HG03066 (cell line): ENCODE data around the gene CFAP46.
"Not testable (repeated sequence)": the region's sequence is repeated elsewhere in the genome, so short reads cannot be mapped to it uniquely, and the experiment has no call there.

Source experiments
- ATAC-seq: cut with Tn5 transposase; IDR thresholded peaks from one replicate; pipeline ENCODE4 v1.9.1; 2021; ENCODE audit warnings: low read depth; ENCODE audit not compliant: unreplicated experiment

CFAP46 gene

GRCh38 chr10:132904814-132905649 is 37.3 kb downstream of the CFAP46 start:
- no peak for ATAC-seq

DNA sequence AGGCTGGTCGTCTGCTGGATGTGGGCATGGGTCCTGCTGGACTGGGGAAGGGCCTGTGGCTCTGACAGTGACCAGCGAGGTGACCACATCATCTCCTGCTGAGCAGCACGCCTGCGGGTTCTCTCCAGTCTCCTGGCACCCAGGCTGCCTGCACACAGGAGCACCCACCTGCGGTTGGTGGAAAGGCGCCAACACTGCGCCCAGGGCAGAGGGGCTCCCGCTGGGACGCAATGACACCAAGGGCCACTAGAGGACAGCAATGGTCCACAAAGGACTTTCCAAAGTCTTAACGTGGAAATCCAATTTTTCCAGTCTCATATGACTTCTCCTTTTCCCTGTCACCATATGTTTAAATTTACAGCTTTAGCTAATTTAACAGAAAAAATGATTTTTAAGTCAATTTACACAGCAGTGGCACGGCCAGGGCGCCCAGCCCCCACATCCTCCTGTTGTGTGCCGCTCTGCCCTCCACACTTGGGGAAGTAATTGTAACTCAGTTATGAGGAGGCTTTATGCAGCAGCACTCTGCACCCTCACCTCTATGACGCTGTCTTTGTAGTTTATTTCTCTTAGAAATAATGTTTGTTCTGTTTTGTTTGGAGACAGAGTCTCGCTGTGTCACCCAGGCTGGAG is 38.1 kb downstream of the CFAP46 start:
- no peak for ATAC-seq

DNA sequence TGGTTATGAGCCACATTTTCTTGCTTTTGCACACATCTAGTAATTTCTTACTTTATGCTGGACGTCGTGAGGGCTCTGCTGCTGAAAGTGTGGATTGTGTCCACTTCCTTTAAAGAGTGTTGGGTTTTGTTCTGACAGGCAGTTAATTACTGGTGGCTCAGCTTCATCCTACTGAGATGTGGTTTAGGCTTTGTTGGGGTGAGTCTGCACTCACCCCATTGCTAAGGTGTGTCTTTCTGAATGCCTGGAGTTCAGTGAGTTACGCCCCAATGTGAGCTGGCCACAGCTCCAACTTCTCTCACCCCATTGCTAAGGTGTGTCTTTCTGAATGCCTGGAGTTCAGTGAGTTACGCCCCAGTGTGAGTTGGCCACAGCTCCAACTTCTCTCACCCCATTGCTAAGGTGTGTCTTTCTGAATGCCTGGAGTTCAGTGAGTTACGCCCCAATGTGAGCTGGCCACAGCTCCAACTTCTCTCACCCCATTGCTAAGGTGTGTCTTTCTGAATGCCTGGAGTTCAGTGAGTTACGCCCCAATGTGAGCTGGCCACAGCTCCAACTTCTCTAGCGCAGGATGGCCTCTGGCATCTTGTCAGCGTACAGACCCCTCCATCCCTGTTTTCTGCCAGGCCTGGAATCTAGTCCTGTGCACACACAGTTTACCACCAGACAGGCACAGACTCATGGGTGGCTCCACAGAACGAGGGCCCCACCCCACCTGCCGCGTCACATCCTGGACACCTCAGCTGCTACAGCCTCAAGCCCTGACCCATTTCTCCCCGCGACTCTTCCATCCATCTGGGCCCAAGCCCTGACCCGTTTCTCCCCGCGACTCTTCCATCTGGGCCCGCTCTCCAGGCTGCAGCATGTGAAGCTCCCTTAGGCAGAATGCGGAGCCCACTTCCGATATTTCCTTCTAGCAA is 39.5 kb downstream of the CFAP46 start:
- ATAC-seq = not testable (repeated sequence)

- no peak for ATAC-seq
Measured at GRCh38 chr10:132901351-132901750, 41.0 kb downstream of the CFAP46 start.

- ATAC-seq = no peak
Measured at GRCh38 chr10:132900211-132900756, 42.1 kb downstream of the CFAP46 start.

DNA sequence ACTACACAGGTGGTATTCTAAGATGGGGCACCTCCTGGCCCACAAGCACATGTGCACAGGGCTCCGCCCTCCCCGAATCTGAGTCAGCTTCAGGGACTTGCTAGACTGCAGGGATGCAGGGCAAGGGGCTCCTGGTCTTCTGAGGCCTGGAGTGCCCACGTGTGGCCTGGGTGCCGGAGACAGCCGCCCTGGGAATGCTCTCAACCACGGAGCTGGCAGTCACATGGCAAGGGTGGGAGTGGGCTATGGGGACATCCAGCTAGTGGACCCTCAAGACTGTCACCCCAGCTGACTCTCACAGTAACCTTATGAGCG is 42.7 kb downstream of the CFAP46 start:
- ATAC-seq = no peak

GRCh38 chr10:132899054-132899750 is 43.2 kb downstream of the CFAP46 start:
- ATAC-seq = no peak

GRCh38 chr10:132898391-132899053 is 43.8 kb downstream of the CFAP46 start:
- ATAC-seq = no peak

GRCh38 chr10:132897516-132898381 is 44.6 kb downstream of the CFAP46 start:
- no peak for ATAC-seq

DNA sequence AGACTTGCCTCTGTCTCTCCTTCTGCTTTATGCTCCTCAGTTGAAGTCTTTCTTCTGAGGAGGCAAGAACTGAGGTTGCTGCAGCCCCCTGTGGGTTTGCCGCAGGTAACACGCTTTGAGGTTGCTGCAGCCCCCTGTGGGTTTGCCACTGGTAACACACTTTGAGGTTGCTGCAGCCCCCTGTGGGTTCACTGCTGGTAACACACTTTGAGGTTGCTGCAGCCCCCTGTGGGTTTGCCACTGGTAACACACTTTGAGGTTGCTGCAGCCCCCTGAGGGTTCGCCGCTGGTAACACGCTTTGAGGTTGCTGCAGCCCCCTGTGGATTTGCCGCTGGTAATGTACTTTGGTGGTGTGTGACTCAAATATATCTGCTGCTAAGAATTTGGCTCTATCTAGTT is 48.6 kb downstream of the CFAP46 start:
- not testable (repeated sequence) for ATAC-seq

DNA sequence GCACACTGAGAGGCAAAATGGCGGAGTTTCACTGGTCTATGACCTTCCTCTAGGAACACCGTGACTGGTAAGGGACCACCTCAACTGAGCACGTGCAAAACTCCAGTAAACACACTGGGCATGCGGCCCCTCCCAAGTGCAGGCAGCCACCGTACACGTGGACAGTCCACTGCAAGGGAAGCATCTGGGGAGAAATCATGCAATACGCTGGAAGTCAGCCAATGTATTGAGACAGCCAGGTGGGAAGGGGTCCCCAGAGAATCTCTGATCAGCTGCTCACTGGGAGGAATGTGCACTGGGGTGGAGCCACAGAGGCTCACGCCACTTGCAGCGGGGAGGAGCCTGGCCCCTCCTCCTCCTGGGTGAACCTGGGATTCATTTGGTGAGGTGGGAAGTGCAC is 49.3 kb downstream of the CFAP46 start:
- ATAC-seq = no peak

DNA sequence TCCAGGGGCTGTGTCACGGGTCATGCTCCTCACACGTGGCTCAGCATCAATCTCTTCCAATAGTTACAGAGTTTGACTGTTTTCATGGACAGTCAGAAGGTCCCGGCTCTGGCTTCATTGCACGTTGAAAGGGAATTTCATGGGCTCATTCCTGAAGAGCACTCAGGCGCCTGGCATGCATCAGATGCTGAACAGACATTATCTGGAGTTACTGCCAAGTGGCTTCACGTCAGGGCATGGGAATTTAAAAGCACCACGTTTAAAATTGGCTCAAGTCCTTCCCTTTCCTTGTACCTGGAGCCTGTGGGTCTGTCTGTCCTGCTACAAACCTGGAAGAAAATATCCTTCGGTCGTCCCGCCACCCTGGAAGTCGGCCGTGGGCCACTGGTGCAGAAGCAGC is 50.4 kb downstream of the CFAP46 start:
- ATAC-seq = no peak

GRCh38 chr10:132891368-132891767 is 51.0 kb downstream of the CFAP46 start:
- ATAC-seq = no peak

DNA sequence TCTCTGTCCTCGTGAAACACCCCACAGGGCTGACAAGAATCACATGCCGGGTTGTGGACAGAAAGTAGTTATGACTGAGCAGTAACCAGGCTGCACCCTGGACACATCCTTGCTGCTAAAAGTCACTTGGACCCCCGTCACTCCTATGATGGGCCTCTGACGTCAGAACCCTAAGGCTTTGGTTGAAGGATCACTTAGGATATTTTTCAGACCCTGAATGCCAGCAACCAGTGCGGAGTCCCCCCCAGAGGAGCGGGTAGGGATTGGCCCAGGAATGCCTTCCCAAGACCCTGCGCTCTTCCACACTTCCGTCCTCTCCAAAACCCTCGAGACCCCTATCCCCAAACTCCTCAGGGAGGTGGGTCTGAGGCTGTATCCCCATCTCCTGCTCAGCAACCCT is 52.1 kb downstream of the CFAP46 start:
- no peak for ATAC-seq

DNA sequence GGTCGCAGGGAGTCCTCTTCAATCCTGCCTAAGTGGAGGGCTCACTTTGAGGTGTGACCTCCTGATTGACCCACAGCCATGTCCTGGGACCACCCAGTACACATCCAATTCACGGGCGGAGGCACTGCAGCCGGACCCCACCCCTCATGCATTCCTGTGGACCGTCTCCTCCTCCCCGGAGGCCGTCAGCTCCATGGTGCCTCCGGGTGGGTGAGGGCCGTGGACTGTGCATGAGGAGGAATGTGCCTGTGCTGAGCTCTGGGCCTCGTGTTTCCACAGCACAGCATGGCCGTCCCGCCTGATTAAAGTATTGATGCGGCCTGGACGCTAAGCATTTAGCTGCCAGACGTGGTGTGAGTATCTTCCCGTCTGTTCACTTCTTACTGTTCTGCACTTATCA is 52.8 kb downstream of the CFAP46 start:
- no peak for ATAC-seq

- ATAC-seq = no peak
Measured at GRCh38 chr10:132888898-132889490, 53.4 kb downstream of the CFAP46 start.

GRCh38 chr10:132888446-132888845 is 53.9 kb downstream of the CFAP46 start:
- ATAC-seq = not testable (repeated sequence)
